Stimulated activated naive CD4-positive, alpha-beta T cell (primary cell): ENCODE data around the gene PCDHAC2.

Experiments
- DNase-seq, 6 experiments: peaks; one replicate each; lab custom pipeline; 2025; lab: John Stamatoyannopoulos, UW

PCDHAC2 gene

GRCh38 chr5:140966293-140967225 lies at the start of gene PCDHAC2:
Gene PCDHAC2, plus strand, starts transcription at chr5:140966476. Its CDS starts 291 bp downstream, at chr5:140966767.
- no peak for DNase-seq

DNA sequence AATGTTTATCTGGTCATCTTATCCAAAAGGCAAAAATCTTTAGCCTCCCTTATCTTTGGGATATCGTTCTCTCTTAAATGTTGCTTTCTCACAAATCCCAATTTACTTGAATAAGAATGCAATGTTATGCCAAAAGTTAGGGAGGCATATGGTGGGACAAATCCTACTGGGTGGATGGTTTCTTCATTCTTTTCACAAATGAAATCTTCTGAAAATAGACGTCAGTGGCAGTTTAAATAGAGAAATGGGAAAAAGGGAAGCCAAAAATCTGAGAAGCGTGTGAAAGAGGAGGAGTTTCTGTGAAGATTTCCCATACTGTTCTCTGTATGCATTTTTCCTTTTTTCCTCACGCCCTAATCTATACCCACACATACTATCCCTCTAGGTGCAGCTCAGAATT lies 42.7 kb upstream of the PCDHAC2 start:
- DNase-seq: no peak

- no peak for DNase-seq
These were observed 40.4 kb upstream of the PCDHAC2 start, which contains the start of gene PCDHAC1 for GRCh38 chr5:140925806-140926442. Gene PCDHAC1, plus strand, starts transcription at chr5:140926299. Its CDS starts 594 bp downstream, at chr5:140926893.

GRCh38 chr5:140926443-140927227 lies 39.6 kb upstream of the PCDHAC2 start:
- DNase-seq: peak in 2 of 6 experiments; percentile 0 to 3

- DNase-seq: no peak
These were observed 39.1 kb upstream of the PCDHAC2 start for GRCh38 chr5:140927228-140927573.

- DNase-seq: no peak
These were observed 31.2 kb upstream of the PCDHAC2 start for GRCh38 chr5:140934964-140935606.

GRCh38 chr5:140946578-140946977 lies 19.7 kb upstream of the PCDHAC2 start:
- no peak for DNase-seq

- no peak for DNase-seq
These were observed 14.6 kb upstream of the PCDHAC2 start for GRCh38 chr5:140951636-140952035.

DNA sequence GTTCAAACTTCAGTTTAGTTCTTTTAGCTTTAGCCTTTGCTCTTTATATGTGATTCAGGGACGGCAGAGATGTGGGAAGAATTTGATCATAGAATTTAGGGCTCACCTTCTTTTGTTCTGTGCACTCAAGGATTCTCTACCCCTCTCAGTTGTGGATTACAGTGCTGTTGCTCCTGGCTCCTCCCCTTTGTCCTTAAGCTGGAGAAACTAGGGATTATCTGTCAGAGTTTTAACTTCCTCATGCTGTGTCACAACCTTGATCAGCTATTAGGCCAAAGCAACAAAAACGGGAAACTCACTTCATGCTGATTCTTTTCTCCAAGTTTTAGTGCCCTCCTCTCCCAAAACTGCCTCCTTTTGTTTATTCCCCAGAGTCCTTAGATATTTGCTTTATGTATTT lies 13.0 kb upstream of the PCDHAC2 start:
- no peak for DNase-seq

DNA sequence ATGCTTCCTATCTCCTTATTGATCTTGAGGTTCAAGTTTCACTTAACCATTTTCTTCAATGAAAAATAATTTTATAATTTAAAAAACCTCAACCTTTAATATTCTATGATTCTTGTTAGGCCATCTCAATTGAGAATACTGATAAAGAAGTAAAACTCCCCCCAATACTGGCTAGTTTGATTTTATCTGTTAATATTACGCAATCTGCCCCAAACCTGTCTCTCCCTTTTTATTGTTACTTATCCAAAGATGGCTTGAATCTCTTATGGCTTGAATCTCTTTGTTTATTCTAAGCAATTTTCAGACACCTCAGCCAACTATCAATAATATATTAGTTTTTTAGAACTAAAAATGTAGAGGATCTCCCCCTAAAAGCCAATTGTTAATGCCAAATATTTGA lies 4.1 kb upstream of the PCDHAC2 start:
- no peak for DNase-seq

- no peak for DNase-seq
These were observed 1.9 kb upstream of the PCDHAC2 start for GRCh38 chr5:140964356-140964755.

- DNase-seq: no peak
These were observed 377 bp upstream of the PCDHAC2 start for GRCh38 chr5:140965905-140966292.

DNA sequence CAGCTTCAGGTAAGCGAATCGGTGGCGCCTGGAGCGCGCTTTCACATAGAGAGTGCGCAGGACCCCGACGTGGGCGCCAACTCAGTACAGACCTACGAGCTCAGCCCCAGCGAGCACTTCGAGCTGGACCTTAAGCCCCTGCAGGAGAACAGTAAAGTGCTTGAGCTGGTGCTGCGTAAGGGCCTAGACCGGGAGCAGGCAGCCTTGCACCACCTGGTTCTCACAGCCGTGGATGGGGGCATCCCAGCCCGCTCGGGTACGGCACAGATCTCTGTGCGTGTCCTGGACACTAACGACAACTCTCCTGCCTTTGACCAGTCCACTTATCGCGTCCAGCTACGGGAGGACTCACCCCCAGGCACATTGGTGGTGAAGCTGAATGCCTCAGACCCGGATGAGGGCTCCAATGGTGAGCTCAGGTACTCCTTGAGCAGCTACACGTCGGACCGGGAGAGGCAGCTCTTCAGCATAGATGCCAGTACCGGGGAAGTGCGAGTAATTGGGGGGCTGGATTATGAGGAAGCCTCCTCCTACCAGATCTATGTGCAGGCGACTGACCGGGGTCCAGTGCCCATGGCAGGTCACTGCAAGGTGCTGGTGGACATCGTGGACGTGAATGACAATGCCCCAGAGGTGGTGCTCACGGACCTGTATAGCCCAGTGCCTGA lies 1.1 kb downstream of the PCDHAC2 start:
- DNase-seq: no peak

GRCh38 chr5:140969880-140970279 lies 3.6 kb downstream of the PCDHAC2 start:
- DNase-seq: no peak

- DNase-seq: no peak
These were observed 7.3 kb downstream of the PCDHAC2 start for GRCh38 chr5:140973550-140973949.

DNA sequence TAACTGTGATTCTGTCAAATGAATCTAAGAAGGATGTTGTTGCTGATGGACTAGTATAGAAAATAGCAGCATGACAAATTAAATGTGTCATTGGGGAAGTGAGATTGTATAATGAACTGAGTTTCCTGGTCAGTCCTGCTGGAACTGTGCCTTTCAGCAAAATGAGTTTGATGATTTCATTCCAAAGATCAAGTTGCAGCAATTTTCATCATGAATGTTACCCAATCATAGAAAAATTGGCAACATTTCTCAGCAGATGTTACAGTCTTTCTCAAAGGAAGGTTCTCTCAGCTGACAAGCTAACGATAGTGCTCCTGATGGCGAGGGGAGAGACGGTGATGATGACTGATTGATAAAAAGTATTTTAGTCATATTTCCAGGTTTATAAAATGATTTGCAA lies 10.7 kb downstream of the PCDHAC2 start:
- DNase-seq: no peak

DNA sequence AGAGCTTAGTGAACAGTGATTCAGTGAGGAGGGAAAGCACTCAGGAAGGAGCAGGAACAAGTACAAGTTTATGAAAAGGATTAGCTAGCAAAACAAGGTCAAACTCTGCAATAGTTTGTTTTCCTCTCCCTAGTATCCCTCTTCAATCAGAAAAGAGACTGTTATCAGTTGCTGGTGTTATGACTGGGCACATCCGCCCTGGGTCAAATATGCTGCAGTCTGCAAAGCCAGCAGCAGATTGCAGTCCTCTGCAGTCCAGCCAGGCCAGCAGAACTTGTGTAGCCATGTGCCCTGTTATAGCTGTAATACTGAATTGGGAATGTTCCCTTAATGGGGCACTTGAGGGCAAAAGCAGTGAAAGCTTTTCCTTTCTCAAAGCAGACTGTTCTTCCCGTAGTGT lies 12.0 kb downstream of the PCDHAC2 start:
- no peak for DNase-seq

DNA sequence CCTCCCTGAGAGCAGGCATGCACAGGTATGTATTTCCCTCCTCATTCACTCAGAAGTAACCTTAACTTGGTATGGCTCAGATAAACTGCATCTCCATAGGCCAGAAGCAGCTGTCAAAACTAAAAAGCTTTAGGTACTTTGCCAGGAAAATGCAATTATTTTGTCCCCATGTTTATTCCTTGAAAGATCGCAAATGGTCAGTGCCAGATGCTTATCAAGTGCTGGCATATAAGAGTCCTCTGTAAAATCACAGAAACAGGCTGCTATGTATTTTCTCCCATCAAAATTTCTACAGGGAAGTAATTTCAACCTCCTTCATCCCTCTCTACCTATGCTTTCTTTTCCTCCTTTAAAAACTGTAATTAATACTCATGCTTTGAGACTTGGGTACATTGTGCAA lies 12.7 kb downstream of the PCDHAC2 start:
- no peak for DNase-seq

DNA sequence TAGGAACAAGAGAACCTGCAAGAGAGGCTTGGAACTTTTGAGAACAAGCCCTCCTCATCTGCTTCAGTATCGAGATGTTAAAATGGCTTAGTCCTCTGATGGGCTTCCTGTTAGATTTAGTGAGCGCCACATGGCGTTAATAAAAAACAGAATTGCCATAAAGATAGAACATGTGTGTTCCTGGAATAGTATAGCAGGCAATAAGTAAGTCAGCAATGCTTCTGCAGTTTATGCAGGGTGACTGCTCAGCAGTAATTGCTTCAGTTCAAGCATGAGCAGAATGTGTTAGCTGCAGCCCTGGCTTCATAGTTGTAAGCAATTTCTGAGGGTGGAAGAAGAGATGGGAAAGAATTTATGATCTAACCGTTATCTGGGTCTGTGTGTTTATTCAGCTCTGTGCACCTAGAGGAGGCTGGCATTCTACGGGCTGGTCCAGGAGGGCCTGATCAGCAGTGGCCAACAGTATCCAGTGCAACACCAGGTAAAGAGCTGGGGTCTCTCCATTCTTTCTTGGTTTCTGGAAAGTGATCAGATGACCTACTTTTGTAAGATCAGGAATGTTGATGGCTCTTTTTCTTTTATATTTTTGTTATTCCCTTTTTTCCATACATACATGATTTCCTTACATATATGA lies 15.9 kb downstream of the PCDHAC2 start:
- no peak for DNase-seq

DNA sequence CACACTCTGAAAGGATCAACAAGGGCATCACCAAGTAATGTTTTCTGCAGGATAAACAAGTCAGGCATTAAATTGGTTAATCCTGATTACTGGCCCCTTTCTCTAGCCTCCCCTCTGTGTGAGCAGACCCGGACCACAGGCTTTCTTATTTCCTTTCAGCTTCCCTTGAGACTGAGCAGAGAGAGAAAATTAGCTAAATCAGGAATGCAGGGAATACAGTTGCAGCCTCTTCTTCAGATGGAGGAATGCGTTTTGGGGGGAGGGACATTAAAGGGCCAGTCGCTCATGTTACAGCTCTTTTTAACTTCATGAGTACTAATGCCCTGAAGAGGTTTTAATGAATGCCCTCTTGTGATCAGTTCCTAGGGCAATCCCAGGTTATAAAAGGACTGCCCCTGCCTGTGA lies 19.8 kb downstream of the PCDHAC2 start:
- DNase-seq: no peak

GRCh38 chr5:140988100-140988499 lies 21.8 kb downstream of the PCDHAC2 start:
- no peak for DNase-seq
